Measurements from ENCODE around the gene UFC1. TPM values are rescaled to one million over a fixed set of nuclear protein-coding genes. Genes with fewer than 3 reads are reported as not detected.

Gene UFC1
- total RNA-seq, 2 donors from 2014 or later = 106 to 107 TPM

- intact Hi-C loops (cut with DNase I, micrococcal nuclease) = no loop called here
- ATAC-seq (no peak), DNase-seq (no peak)
Measured at GRCh38 chr1:161164901-161165610, 11.3 kb downstream of the UFC1 start.

- DNase-seq = peak; percentile 95 to 98
- peak; percentile 92 for ATAC-seq
- intact Hi-C loops (cut with DNase I, micrococcal nuclease) = no loop called here
Measured at GRCh38 chr1:161165742-161166668, 12.2 kb downstream of the UFC1 start, which contains the start of gene PPOX. TSS of gene PPOX (plus strand) at chr1:161166426. CDS start at chr1:161166848, 422 bp downstream.

DNA sequence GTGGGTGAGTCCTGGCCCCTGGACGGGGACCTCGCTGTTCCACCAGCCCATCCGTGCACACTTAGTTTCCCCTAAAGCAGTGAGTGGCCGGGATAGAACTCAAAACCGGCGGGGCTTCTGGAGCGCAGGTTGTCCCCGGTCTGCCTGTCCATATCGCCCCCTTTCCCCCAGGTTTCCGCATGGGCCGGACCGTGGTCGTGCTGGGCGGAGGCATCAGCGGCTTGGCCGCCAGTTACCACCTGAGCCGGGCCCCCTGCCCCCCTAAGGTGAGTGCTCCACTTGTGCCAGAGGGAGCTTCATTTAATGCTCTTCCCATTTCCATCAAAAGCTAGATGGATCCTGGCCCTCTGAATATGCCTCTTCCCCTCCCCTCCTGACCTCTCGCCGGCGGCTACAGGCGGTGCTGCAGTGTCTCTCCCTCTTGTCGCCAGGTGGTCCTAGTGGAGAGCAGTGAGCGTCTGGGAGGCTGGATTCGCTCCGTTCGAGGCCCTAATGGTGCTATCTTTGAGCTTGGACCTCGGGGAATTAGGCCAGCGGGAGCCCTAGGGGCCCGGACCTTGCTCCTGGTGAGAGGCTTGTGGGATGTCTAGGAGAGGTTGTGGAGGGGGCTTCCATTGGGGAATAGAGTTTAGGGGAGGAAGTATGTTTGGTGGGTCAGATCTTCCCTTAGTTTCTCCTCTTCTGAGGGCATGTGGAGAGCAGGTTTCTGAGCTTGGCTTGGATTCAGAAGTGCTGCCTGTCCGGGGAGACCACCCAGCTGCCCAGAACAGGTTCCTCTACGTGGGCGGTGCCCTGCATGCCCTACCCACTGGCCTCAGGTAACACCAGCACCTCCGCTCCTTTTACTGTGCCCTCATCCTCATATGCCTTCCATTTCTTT, 13.1 kb downstream of the UFC1 start:
- intact Hi-C loops (cut with DNase I, micrococcal nuclease) = no loop called here
- DNase-seq (no peak), ATAC-seq (peak; percentile 5)

DNA sequence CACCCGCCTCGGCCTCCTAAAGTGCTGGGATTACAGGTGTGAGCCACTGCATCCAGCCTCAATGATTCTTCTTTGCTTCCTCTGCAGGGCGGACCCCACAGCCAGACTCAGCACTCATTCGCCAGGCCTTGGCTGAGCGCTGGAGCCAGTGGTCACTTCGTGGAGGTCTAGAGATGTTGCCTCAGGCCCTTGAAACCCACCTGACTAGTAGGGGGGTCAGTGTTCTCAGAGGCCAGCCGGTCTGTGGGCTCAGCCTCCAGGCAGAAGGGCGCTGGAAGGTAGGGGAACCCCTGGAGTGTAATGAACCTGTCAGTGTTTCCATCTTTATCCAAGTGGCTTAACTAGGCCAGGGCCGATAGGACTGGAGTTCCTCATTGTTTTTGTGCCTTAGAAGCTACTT, 15.1 kb downstream of the UFC1 start:
- no peak for ATAC-seq
- intact Hi-C loops (cut with DNase I, micrococcal nuclease) = no loop called here
- DNase-seq = no peak

DNA sequence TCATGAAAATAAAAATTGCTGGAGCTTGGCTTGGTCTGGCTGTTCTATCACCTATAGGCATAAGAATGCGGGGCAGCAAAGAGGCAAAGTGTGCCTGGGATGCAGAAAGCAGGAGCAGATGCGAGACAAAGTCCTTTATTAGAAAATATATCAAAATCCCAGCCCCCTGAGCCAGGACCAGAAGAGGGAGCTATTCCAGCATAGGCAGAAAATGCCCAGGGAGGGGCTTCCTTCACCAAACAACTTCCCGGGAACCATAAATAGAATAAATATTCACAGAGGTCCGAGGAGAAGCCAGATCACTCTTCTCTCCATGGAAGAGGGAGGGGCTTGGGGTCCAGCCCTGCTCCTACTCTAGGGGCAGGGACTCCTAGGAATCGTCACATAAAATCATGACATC, 17.4 kb downstream of the UFC1 start:
- ATAC-seq (no peak), DNase-seq (no peak)
- intact Hi-C loops (cut with DNase I, micrococcal nuclease) = no loop called here

DNA sequence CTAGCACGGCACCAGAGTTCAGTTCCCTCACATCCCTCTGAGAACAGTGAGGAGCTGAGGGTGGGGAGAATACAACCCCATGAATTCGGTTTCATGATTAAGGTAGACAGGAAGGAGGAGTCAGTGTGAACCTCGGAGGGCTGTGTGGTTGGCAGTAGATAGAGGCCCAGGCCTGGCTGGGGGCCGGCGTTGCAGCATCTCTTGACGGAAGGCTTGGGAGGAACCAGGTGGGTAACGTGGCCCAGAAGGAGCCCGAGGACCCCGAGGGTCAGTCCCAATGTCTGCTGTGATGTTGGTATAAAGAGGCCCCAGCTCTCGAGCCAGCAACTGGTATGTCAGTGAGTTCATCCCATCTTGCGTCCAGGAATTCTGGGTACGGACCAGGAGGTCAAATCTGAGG, 17.9 kb downstream of the UFC1 start:
- no peak for ATAC-seq
- no peak for DNase-seq
- intact Hi-C loops (cut with DNase I, micrococcal nuclease) = no loop called here

DNA sequence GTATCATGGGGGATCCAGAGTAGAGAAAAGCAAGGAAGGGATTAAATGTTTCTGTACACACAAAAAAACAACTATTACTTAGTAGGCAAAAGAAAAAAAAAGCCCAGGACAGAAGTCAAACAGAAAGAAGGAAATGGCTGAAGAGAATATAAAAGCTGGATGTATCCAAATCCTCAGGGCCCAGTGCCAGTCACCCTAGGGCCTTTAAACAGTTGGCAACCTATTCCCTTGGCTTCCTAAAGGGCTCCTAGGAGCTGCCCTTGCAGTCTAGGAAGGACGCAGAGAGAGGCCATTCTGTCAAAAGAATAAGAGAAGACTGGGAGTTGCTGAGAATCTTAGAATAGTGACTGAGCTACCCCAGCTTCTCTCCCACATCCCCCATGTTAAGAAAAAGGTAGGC, 18.6 kb downstream of the UFC1 start:
- intact Hi-C loops (cut with DNase I, micrococcal nuclease) = no loop called here
- ATAC-seq (no peak), DNase-seq (no peak)

GRCh38 chr1:161172776-161173376, 19.1 kb downstream of the UFC1 start:
- intact Hi-C loops (cut with DNase I, micrococcal nuclease) = no loop called here
- no peak for DNase-seq

GRCh38 chr1:161173711-161174110, 19.9 kb downstream of the UFC1 start:
- ATAC-seq = no peak
- no peak for DNase-seq
- intact Hi-C loops (cut with DNase I, micrococcal nuclease) = no loop called here

More at GRCh38 chr1:161172776-161173376, 19.1 kb downstream of the UFC1 start:
- ATAC-seq = no peak

- intact Hi-C loops (cut with DNase I, micrococcal nuclease) = no loop called here
- no peak for DNase-seq
- ATAC-seq = no peak
Measured at GRCh38 chr1:161174911-161175310, 21.1 kb downstream of the UFC1 start.

- no peak for ATAC-seq
- DNase-seq = no peak
- intact Hi-C loops (cut with DNase I, micrococcal nuclease) = no loop called here
Measured at GRCh38 chr1:161175771-161176453, 22.1 kb downstream of the UFC1 start.

GRCh38 chr1:161176468-161177111, 22.8 kb downstream of the UFC1 start:
- ATAC-seq (peak; percentile 45), DNase-seq (no peak)
- intact Hi-C loops (cut with DNase I, micrococcal nuclease) = no loop called here

DNA sequence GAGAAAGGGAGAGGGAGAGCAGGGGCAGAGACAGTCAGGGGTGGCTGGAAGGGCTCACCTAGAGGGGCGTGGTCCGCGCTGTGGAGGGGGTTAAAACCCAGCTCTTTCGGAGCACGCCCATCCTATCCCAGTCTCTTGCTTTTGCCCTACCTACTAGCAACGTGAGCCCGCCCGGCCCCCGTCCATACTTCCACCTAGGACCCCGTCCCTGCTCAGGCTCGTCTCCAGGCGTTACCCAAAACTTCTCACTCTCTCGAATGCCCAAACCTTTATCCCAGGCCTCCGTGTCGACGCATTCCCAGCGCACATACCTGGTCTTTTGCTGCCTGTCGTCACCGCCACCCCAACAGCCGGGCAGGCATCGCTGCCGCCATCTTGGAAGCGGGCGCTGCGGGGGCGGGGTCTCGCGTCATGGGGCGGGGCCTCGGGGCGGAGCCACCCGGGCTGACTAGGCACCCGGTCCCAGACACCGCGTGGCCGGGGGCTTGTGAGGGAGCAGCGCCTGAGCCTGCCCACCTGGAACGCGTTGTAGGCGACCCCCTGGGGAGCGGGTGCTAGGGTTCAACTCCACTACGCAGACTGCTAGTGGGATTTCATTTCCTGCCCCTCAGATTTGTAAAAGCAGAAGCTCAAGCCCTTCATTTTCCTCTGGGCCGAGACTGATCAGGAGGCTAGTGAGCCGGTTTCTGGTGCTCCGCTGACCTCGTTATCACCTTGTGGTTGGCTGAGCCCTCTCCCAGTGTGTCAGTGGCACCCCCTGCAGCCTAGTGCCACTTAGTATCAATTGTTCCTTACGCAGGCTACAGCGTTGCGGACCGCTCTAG, 23.5 kb downstream of the UFC1 start, which contains the start of gene B4GALT3:
Gene B4GALT3, minus strand, starts transcription at position 396 of the 824 bp plus-strand sequence. CDS start 1,447 bp downstream, outside the sequence.
- DNase-seq (peak; percentile 82 to 94), ATAC-seq (peak; percentile 96)
- intact Hi-C loops (cut with DNase I, micrococcal nuclease) = no loop called here

- intact Hi-C loops (cut with DNase I, micrococcal nuclease) = no loop called here
- no peak for ATAC-seq
- DNase-seq = no peak
Measured at GRCh38 chr1:161177936-161178244, 24.1 kb downstream of the UFC1 start.

GRCh38 chr1:161179698-161180097, 25.9 kb downstream of the UFC1 start:
- DNase-seq (no peak), ATAC-seq (no peak)
- intact Hi-C loops (cut with DNase I, micrococcal nuclease) = no loop called here

GRCh38 chr1:161180639-161181038, 26.9 kb downstream of the UFC1 start:
- intact Hi-C loops (cut with DNase I, micrococcal nuclease) = no loop called here
- DNase-seq = no peak
- no peak for ATAC-seq

DNA sequence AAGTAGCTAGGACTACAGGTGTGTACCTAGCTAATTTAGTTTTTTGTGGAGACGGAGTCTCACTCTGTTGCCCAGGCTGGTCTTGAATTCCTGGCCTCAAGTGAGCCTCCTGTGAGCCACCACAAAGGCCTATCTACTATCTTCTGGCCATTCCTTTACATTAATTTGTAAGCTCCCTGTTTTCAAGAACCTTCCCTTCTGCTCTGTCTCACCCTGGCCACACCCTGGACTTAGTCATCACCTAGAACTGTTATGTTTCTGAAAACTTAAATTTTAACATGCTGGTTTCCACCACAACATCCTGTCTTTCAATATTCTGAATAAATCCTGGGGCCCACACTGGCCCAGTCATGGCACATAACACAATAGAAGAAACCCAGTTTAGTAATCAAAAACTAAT, 28.4 kb downstream of the UFC1 start:
- no peak for ATAC-seq
- intact Hi-C loops (cut with DNase I, micrococcal nuclease) = no loop called here
- DNase-seq = no peak
